Measurements from ENCODE around the gene SUGCT. TPM values are rescaled to one million over a fixed set of nuclear protein-coding genes. Genes with fewer than 3 reads are reported as not detected.
A peak's percentile ranks its signal among the peaks of the same experiment; 100 is the strongest.
"Not testable (repeated sequence)": the region's sequence is repeated elsewhere in the genome, so short reads cannot be mapped to it uniquely, and the experiment has no call there.

Gene SUGCT
- total RNA-seq, 1 experiment from 2014 or later = 4.6 TPM

DNA sequence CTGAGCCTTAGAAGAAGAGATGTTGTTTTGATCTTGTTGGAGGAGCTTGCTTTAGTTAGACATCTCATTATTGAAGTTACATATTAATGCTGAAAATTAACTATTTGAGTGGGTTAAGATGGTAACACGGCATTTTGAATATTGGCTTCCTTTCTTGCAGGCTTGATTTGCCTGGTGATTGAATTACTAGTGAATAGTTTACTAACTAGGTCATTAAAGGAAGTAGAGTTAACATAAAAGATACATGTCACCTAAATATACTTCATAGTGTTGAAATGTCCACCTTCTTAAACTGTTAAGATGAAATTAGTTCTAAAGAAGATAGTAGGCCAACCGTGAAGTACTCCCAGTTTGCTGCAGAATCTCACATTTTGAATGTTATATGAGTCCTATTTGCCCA, 18.9 kb upstream of the SUGCT start (continued):
- TF ChIP-seq USF2 (CRISPR knock-in tag; IDR thresholded peaks at IDR 0.05) (no peak), CDX4 (CRISPR knock-in tag; IDR thresholded peaks at IDR 0.05; ENCODE audit: borderline replicate concordance) (no peak), RELA (CRISPR knock-in tag; IDR thresholded peaks at IDR 0.05; ENCODE audit: borderline replicate concordance) (no peak), ZNF232 (CRISPR knock-in tag; IDR thresholded peaks at IDR 0.05) (no peak)
- TF ChIP-seq, protein P1, sequence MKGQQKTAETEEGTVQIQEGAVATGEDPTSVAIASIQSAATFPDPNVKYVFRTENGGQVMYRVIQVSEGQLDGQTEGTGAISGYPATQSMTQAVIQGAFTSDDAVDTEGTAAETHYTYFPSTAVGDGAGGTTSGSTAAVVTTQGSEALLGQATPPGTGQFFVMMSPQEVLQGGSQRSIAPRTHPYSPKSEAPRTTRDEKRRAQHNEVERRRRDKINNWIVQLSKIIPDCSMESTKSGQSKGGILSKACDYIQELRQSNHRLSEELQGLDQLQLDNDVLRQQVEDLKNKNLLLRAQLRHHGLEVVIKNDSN (CRISPR knock-in tag; IDR thresholded peaks at IDR 0.05) = no peak

DNA sequence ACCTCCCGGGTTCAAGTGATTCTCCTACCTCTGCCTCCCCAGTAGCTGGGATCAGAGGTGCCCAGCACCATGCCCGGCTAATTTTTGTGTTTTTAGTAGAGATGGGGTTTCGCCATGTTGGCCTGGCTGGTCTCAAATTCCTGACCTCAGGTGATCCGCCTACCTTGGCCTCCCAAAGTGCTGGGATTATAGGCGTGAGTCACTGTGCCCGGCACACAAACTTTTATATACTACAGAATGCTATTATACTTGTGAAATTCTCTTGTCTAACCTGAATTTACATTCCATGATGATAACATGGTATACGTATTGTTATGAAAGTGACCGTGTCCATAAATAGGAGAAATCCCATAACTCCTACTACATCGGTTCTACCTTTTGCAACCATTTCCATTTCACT, 17.6 kb upstream of the SUGCT start:
- H3K27ac Mint-ChIP-seq; CTCF ChIA-PET; H3K27me3 Mint-ChIP-seq (ENCODE audit: low read depth); H3K4me3 Mint-ChIP-seq; H3K36me3 Mint-ChIP-seq; H3K4me1 Mint-ChIP-seq; POLR2A ChIA-PET; DNase-seq (ENCODE audit: low spot score); H3K9me3 Mint-ChIP-seq; ATAC-seq: not testable (repeated sequence)

DNA sequence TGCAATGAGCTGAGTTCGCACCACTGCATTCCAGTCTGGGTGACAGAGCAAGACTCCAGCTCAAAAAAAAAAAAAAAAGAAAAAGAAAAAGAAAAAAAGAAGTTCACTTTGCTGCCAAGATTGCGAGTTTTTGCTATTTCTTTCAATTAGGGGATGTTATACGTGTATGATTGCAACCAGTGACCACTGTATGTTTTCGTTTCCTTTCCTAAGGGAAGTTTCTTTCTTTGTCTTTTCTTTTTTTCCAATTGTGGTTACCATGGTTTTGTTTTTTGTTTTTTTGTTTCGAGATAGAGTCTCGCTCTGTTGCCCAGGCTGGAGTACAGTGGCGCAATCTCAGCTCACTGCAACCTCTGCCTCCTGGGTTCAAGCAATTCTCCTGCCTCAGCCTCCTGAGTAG, 16.6 kb upstream of the SUGCT start:
- H3K27me3 Mint-ChIP-seq (ENCODE audit: low read depth); CTCF ChIA-PET; POLR2A ChIA-PET; H3K9me3 Mint-ChIP-seq; H3K36me3 Mint-ChIP-seq; H3K4me3 Mint-ChIP-seq; DNase-seq (ENCODE audit: low spot score); ATAC-seq; H3K4me1 Mint-ChIP-seq; H3K27ac Mint-ChIP-seq: not testable (repeated sequence)

- no peaks in the 10 kb centered on the region for H3K4me1 Mint-ChIP-seq
- TF ChIP-seq NFATC4 (CRISPR knock-in tag; IDR thresholded peaks at IDR 0.05) (no peak), RELA (CRISPR knock-in tag; IDR thresholded peaks at IDR 0.05; ENCODE audit: borderline replicate concordance) (no peak), ZNF138 (CRISPR knock-in tag; conservative IDR thresholded peaks at IDR 0.05) (no peak)
- H3K27me3 Mint-ChIP-seq (ENCODE audit: low read depth) = no peaks in the 10 kb centered on the region
- DNase-seq (ENCODE audit: low spot score) = no peak
- H3K36me3 Mint-ChIP-seq = no peaks in the 10 kb centered on the region
- H3K4me3 Mint-ChIP-seq = no peak overlapping the region
- ChIA-PET POLR2A (no interaction called here), CTCF (no interaction called here)
- peak overlapping the region; percentile 37; the same call in 1 of the 2 replicates for H3K27ac Mint-ChIP-seq
- ATAC-seq = no peak
- H3K9me3 Mint-ChIP-seq = no peaks in the 10 kb centered on the region
These were observed 14.8 kb upstream of the SUGCT start for GRCh38 chr7:40120020-40120419.

GRCh38 chr7:40122100-40122939, 12.5 kb upstream of the SUGCT start:
- H3K36me3 Mint-ChIP-seq; ATAC-seq; H3K4me1 Mint-ChIP-seq; H3K9me3 Mint-ChIP-seq; DNase-seq (ENCODE audit: low spot score); H3K27ac Mint-ChIP-seq; H3K27me3 Mint-ChIP-seq (ENCODE audit: low read depth); CTCF ChIA-PET; H3K4me3 Mint-ChIP-seq: not testable (repeated sequence)
- POLR2A ChIA-PET = interaction anchor here (0.6 kb wide), 1 partner anchor 24 kb away, joined by 3 read pairs; no protein-coding TSS in a partner anchor

DNA sequence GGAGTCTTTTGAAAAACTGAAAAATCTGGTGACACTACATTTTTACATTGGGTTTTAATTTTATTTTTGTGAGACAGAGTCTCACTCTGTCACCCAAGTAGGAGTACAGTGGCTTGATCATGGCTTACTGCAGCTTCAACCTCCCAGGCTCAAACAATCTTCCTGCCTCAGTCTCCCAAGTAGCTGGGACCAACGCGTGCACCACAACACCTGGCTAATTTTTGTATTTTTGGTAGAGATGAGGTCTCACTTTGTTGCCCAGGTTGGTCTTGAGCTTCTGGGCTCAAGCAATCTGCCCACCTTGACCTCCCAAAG, 11.9 kb upstream of the SUGCT start:
- H3K9me3 Mint-ChIP-seq = no peaks in the 10 kb centered on the region
- ChIA-PET POLR2A (interaction anchor here (0.6 kb wide), 1 partner anchor 24 kb away, joined by 3 read pairs; no protein-coding TSS in a partner anchor), CTCF (interaction anchor here (1.0 kb wide), 1 partner anchor 12 kb away, joined by 4 read pairs; the partner anchor contains the start of genes MPLKIP and SUGCT)
- H3K4me1 Mint-ChIP-seq = no peaks in the 10 kb centered on the region
- no peak overlapping the region for H3K27ac Mint-ChIP-seq
- DNase-seq (ENCODE audit: low spot score) = no peak
- H3K4me3 Mint-ChIP-seq = no peak overlapping the region
- no peak for ATAC-seq
- no peaks in the 10 kb centered on the region for H3K27me3 Mint-ChIP-seq (ENCODE audit: low read depth)
- no peaks in the 10 kb centered on the region for H3K36me3 Mint-ChIP-seq
- TF ChIP-seq USF2 (CRISPR knock-in tag; IDR thresholded peaks at IDR 0.05) (no peak), NR3C1 (CRISPR knock-in tag; conservative IDR thresholded peaks at IDR 0.05; ENCODE audit: low read depth) (no peak), ZNF219 (CRISPR knock-in tag; IDR thresholded peaks at IDR 0.05; ENCODE audit: borderline replicate concordance) (no peak), MXD4 (CRISPR knock-in tag; IDR thresholded peaks at IDR 0.05; ENCODE audit: borderline replicate concordance) (no peak), ZNF425 (CRISPR knock-in tag; conservative IDR thresholded peaks at IDR 0.05) (no peak), TCF7 (CRISPR knock-in tag; IDR thresholded peaks at IDR 0.05; ENCODE audit: low read depth) (no peak), ELF4 (CRISPR knock-in tag; IDR thresholded peaks at IDR 0.05; ENCODE audit: low read depth) (no peak), HMGA2 (CRISPR knock-in tag; IDR thresholded peaks at IDR 0.05) (no peak)
